Naive B cell (primary cell): ENCODE data around the gene RYR3. TPM values are rescaled to one million over a fixed set of nuclear protein-coding genes. Genes with fewer than 3 reads are reported as not detected.

Experiments
- ATAC-seq, 2 donors: fragments of 150-1000 bp; cut with Tn5 transposase; 2 replicates each; pipeline ENCODE4 v1.10.0; 2021; ENCODE audit warnings: low read depth in 2 of 2, mild to moderate bottlenecking in 2 of 2, moderate library complexity in 2 of 2
- DNase-seq: peaks from one replicate; pipeline ENCODE4 v3.0.0; 2022
- H3K27ac Mint-ChIP-seq, 6 donors: one replicate each; pipeline ENCODE4 v1.8.0; 2020 to 2022; ENCODE audit warnings: mild to moderate bottlenecking in 6 of 6, mixed read lengths in 6 of 6, moderate library complexity in 5 of 6, inconsistent platforms in 2 of 6
- H3K27me3 Mint-ChIP-seq, 3 donors: one replicate each; pipeline ENCODE4 v1.8.0; 2021 to 2022; ENCODE audit warnings: mixed read lengths in 3 of 3, mild to moderate bottlenecking in 1 of 3
- H3K36me3 Mint-ChIP-seq, 2 donors: one replicate each; pipeline ENCODE4 v1.8.0; 2020 to 2022; ENCODE audit warnings: mixed read lengths in 2 of 2, inconsistent platforms in 1 of 2, mild to moderate bottlenecking in 1 of 2
- H3K4me1 Mint-ChIP-seq, 3 donors: one replicate each; pipeline ENCODE4 v1.8.0; 2020 to 2022; ENCODE audit warnings: mixed read lengths in 3 of 3, inconsistent platforms in 1 of 3, mild to moderate bottlenecking in 1 of 3, moderate library complexity in 1 of 3
- H3K4me3 Mint-ChIP-seq, 8 donors: one replicate each; pipeline ENCODE4 v1.8.0; 2020 to 2022; ENCODE audit warnings: mild to moderate bottlenecking in 8 of 8, mixed read lengths in 8 of 8, moderate library complexity in 8 of 8, inconsistent platforms in 2 of 8
- H3K9me3 Mint-ChIP-seq, 7 donors: one replicate each; pipeline ENCODE4 v1.8.0; 2020 to 2022; ENCODE audit warnings: mixed read lengths in 7 of 7, mild to moderate bottlenecking in 5 of 7, inconsistent platforms in 2 of 7, moderate library complexity in 1 of 7
- polyA plus RNA-seq, 6 donors: library from polyadenylated mRNA; unstranded; fragments of 300-500 nt; fragmentation: Illumina TruSeq; gene quantifications; one replicate each; pipeline ENCODE4 v1.2.3, GENCODE V29; 2021; ENCODE audit warnings: low read depth in 6 of 6

The RYR3 gene
- polyA plus RNA-seq, 6 donors from 2014 or later: 0.14 to 0.86 (median 0.23) TPM

- ATAC-seq: no peak
- Mint-ChIP-seq H3K4me3 (no peak overlapping the region), H3K9me3 (no peaks in the 10 kb centered on the region), H3K27me3 (peaks cover 0 to 7% (median 0%) of the 10 kb centered on the region in 3 donors), H3K36me3 (no peaks in the 10 kb centered on the region), H3K4me1 (peaks cover 0 to 12% (median 0%) of the 10 kb centered on the region in 3 donors), H3K27ac (no peak overlapping the region)
- no peak for DNase-seq
Observed at GRCh38 chr15:33644304-33644703, 333.5 kb downstream of the RYR3 start.

DNA sequence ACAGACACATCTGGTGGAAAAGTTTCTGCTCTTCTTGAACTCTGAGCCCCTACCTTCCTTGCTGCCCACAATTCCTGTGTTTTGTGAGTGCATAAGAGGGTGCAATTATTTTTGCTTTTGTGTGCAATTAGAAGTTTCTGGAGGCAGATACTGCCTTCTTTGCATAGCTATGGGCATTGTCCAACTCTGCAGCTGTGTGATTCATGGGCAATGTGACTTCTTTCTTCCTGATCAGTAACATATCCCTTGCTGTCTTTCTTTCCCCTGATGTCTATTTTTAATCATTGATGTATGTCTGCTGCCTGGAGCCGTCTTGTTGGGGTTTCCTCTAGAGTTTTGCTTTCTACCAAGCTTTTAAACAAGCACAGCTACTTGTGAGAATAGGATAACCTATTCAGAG lies 336.0 kb downstream of the RYR3 start:
- DNase-seq: no peak
- no peak overlapping the region for H3K4me3 Mint-ChIP-seq
- no peak for ATAC-seq
- H3K27me3 Mint-ChIP-seq: peaks cover 0 to 7% (median 0%) of the 10 kb centered on the region in 3 donors
- no peak overlapping the region for H3K27ac Mint-ChIP-seq
- no peaks in the 10 kb centered on the region for H3K36me3 Mint-ChIP-seq
- no peaks in the 10 kb centered on the region for H3K9me3 Mint-ChIP-seq
- no peaks in the 10 kb centered on the region for H3K4me1 Mint-ChIP-seq

- Mint-ChIP-seq H3K4me3 (no peak overlapping the region), H3K9me3 (peaks cover 0 to 1% (median 0%) of the 10 kb centered on the region in 7 donors), H3K27ac (no peak overlapping the region), H3K36me3 (no peaks in the 10 kb centered on the region), H3K27me3 (peaks cover 0 to 7% (median 0%) of the 10 kb centered on the region in 3 donors), H3K4me1 (no peaks in the 10 kb centered on the region)
- ATAC-seq (no peak), DNase-seq (no peak)
Observed at GRCh38 chr15:33649217-33649933, 338.6 kb downstream of the RYR3 start.

DNA sequence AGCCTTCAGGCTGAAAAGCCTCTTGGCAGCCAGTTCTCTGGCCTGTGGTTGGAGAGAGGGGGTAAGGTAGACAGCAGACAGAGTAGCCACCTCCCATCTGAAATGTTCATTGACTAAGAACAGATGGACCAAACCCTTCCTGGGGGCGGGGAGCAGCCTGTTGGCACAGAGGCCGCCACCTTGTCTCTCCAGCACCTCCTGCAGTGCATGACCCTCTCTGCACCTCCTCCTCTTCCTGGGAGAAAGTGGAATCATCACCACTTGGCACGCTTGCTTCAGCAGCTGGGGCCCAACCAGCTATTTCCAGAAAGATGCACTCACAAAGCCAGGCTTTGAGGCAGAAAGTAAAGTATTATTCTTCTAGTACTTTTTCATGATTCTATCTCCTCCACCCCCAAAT lies 344.1 kb downstream of the RYR3 start:
- ATAC-seq: no peak

DNA sequence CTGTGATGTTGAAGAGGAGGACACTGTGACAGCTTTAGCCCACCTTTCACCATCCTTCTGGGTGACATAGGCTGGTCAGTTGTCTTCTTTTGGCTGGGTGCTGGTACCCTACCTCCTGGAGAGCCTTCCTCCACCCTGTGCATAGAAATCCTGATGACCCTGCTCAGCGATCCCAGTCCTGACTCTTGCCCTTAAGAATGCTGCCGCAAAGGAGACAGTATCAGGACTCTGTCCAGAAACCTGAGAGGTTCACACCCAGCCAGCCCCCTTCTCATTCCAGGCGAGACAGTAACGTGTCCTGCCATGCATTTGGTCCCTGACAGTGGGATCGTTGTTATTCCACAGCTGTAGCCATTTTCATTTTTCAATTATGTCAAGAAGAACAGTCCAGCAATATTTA lies 344.7 kb downstream of the RYR3 start:
- ATAC-seq: no peak

More for the DNA sequence above, 344.1 kb downstream of the RYR3 start:
- Mint-ChIP-seq H3K4me3 (no peak overlapping the region), H3K9me3 (peaks cover 0 to 4% (median 0%) of the 10 kb centered on the region in 7 donors), H3K36me3 (no peaks in the 10 kb centered on the region), H3K27me3 (no peaks in the 10 kb centered on the region), H3K27ac (peak overlapping the region in 1 of 6 donors; percentile 81), H3K4me1 (no peaks in the 10 kb centered on the region)
- no peak for DNase-seq

DNA sequence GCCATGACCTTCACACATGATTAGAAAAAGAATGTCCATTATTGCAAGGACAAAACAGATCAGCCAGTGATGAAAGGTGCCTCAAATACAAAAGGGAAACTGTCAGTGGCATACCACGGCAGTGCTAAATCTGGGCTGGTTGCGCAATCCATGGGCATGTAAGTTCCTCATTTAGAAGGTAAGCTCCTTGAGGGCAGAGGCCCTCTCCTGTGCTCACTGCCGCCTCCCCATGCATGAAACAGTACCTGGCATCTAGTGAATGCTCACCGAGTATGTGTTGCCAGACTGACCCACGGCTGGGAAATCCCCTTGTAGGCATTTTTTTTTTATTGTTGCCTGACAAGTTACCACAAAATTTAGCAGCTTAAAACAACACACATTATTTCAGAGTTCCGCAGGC lies 345.4 kb downstream of the RYR3 start:
- Mint-ChIP-seq H3K27ac (no peak overlapping the region), H3K9me3 (peaks cover 0 to 4% (median 0%) of the 10 kb centered on the region in 7 donors), H3K4me3 (no peak overlapping the region), H3K27me3 (no peaks in the 10 kb centered on the region), H3K4me1 (no peaks in the 10 kb centered on the region), H3K36me3 (no peaks in the 10 kb centered on the region)
- DNase-seq (no peak), ATAC-seq (no peak)

More for the DNA sequence above, 344.7 kb downstream of the RYR3 start:
- Mint-ChIP-seq H3K9me3 (peaks cover 0 to 4% (median 0%) of the 10 kb centered on the region in 7 donors), H3K27ac (no peak overlapping the region), H3K4me1 (no peaks in the 10 kb centered on the region), H3K36me3 (no peaks in the 10 kb centered on the region), H3K27me3 (no peaks in the 10 kb centered on the region), H3K4me3 (no peak overlapping the region)
- DNase-seq: no peak

DNA sequence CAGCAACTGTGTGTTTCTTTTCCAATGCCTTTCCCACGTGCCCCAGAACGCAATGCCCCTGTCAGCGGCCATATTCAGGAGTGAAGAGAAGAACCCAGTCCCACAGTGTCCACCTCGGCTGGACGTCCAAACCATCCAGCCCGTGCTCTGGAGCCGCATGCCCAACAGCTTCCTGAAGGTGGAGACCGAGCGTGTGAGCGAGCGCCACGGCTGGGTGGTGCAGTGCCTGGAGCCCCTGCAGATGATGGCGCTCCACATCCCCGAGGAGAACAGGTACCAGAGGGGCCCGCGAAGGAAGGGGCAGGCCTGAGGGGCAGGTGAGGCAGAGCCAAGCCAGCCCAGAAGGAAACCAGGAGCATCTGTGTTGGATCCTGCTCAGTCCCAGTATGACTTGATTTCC lies 349.4 kb downstream of the RYR3 start:
- no peak overlapping the region for H3K4me3 Mint-ChIP-seq
- H3K9me3 Mint-ChIP-seq: peaks cover 0 to 4% (median 0%) of the 10 kb centered on the region in 7 donors
- no peak overlapping the region for H3K27ac Mint-ChIP-seq
- DNase-seq (no peak), ATAC-seq (no peak)
- no peaks in the 10 kb centered on the region for H3K36me3 Mint-ChIP-seq
- H3K27me3 Mint-ChIP-seq: peaks cover 0 to 6% (median 2%) of the 10 kb centered on the region in 3 donors
- no peaks in the 10 kb centered on the region for H3K4me1 Mint-ChIP-seq

DNA sequence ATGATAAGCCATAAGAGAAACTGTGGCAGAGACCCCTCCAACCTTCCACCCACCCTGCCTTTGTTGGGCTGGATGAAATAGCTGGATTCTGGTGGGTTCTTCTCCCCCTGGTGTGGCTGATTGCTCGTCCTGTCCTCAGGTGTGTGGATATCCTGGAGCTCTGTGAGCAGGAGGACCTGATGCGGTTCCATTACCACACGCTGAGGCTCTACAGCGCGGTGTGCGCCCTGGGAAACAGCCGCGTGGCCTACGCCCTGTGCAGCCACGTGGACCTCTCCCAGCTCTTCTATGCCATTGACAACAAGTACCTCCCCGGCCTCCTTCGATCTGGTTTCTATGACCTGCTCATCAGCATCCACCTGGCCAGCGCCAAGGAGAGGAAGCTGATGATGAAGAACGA lies 351.2 kb downstream of the RYR3 start:
- H3K36me3 Mint-ChIP-seq: no peaks in the 10 kb centered on the region
- no peak overlapping the region for H3K4me3 Mint-ChIP-seq
- H3K9me3 Mint-ChIP-seq: peaks cover 0 to under 1% (median 0%) of the 10 kb centered on the region in 7 donors
- no peak overlapping the region for H3K27ac Mint-ChIP-seq
- no peaks in the 10 kb centered on the region for H3K4me1 Mint-ChIP-seq
- ATAC-seq (no peak), DNase-seq (no peak)
- peaks cover 0 to 6% (median 5%) of the 10 kb centered on the region in 3 donors for H3K27me3 Mint-ChIP-seq

DNA sequence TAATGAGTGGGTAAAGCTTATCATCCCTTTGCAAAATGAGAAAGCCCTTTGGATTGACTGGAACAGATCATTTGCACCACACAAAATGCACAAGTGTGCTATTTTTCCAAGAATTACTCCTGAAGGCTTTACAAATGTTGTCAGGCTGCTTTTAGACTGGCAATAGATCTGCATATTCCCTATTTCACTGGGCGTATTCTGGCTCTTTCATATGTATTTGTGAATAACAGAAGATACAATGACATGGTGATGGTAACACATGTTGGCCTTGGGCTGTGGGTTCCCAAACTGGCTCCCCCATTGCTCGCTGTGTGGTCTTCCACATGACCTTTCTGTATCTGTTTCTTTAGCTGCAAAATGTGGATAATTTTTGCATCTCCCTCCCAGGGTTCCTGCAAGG lies 354.2 kb downstream of the RYR3 start:
- Mint-ChIP-seq H3K4me1 (no peaks in the 10 kb centered on the region), H3K9me3 (no peaks in the 10 kb centered on the region), H3K27ac (peak overlapping the region in 1 of 6 donors; percentile 28), H3K27me3 (peaks cover 5 to 8% (median 6%) of the 10 kb centered on the region in 3 donors), H3K36me3 (no peaks in the 10 kb centered on the region), H3K4me3 (no peak overlapping the region)
- DNase-seq (no peak), ATAC-seq (no peak)

- peaks cover 5 to 29% (median 22%) of the 10 kb centered on the region in 3 donors for H3K27me3 Mint-ChIP-seq
- no peak for DNase-seq
Observed at GRCh38 chr15:33670567-33670966, 359.8 kb downstream of the RYR3 start.

DNA sequence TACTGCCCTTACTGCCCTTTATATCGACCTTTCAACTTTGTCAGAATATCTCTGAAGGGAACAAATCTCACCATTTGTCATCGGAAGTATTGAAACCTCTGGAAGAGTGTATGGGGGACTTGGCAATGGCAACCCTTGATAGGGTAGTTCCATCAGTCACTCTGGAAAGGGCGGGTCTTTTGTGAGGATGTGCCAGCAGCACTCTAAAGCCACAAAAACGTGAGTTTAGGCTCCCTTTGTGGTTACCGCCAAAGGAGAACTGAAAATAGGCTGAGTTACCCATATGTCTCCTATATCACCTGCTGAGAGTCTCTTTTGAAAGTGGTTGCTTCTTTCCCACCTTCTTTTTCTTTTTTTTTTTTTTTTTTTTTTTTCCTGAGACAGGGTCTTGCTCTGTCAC lies 360.7 kb downstream of the RYR3 start:
- no peak overlapping the region for H3K4me3 Mint-ChIP-seq
- no peak for ATAC-seq
- no peaks in the 10 kb centered on the region for H3K36me3 Mint-ChIP-seq
- no peak for DNase-seq
- peaks cover 13 to 38% (median 22%) of the 10 kb centered on the region in 3 donors for H3K27me3 Mint-ChIP-seq
- peaks cover 0 to 4% (median 0%) of the 10 kb centered on the region in 3 donors for H3K4me1 Mint-ChIP-seq
- H3K27ac Mint-ChIP-seq: no peak overlapping the region
- H3K9me3 Mint-ChIP-seq: peaks cover 0 to 3% (median 0%) of the 10 kb centered on the region in 7 donors

More at GRCh38 chr15:33670567-33670966, 359.8 kb downstream of the RYR3 start:
- no peak for ATAC-seq
- Mint-ChIP-seq H3K36me3 (no peaks in the 10 kb centered on the region), H3K27ac (no peak overlapping the region), H3K4me3 (no peak overlapping the region), H3K9me3 (peaks cover 0 to 1% (median 0%) of the 10 kb centered on the region in 7 donors), H3K4me1 (peaks cover 0 to 4% (median 0%) of the 10 kb centered on the region in 3 donors)

- H3K9me3 Mint-ChIP-seq: peaks cover 0 to 3% (median 0%) of the 10 kb centered on the region in 7 donors
- no peaks in the 10 kb centered on the region for H3K36me3 Mint-ChIP-seq
- H3K4me1 Mint-ChIP-seq: peaks cover 0 to 4% (median 0%) of the 10 kb centered on the region in 3 donors
- peaks cover 22 to 48% (median 30%) of the 10 kb centered on the region in 3 donors for H3K27me3 Mint-ChIP-seq
- DNase-seq (no peak), ATAC-seq (no peak)
- no peak overlapping the region for H3K4me3 Mint-ChIP-seq
- H3K27ac Mint-ChIP-seq: no peak overlapping the region
Observed at GRCh38 chr15:33675246-33675645, 364.5 kb downstream of the RYR3 start.

DNA sequence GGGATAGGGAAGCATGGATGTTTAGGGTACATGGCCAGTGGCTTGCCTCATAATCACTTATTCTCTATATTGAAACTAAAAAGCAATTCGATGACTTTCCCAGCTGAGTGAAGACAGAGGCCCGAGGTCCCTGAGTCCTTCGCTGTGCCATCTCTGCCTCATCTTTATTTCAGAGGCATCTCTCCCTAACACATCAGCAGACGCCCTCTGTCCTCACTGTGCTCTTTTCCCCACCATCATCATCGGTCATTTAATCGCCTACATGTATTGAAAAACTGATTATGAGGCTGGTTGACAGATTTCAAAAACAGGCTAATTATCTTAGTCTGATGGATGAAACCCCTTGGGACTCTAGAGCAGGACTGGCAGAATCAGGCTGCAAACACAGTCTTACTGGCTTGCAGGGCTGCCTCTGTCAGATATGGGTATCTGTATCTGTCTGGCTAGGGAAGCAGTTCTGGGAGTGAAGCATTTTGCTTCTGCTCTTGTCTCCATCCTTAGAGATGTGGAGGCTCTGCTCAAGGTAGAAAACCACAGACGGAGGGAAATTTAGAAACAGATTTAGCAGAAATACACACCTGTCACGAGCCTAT lies 366.6 kb downstream of the RYR3 start:
- Mint-ChIP-seq H3K4me3 (no peak overlapping the region), H3K4me1 (no peaks in the 10 kb centered on the region), H3K36me3 (no peaks in the 10 kb centered on the region), H3K9me3 (peaks cover 0 to 2% (median 0%) of the 10 kb centered on the region in 7 donors), H3K27me3 (peaks cover 19 to 63% (median 31%) of the 10 kb centered on the region in 3 donors), H3K27ac (no peak overlapping the region)
- ATAC-seq (no peak), DNase-seq (no peak)

GRCh38 chr15:33678176-33678575 lies 367.4 kb downstream of the RYR3 start:
- no peak overlapping the region for H3K4me3 Mint-ChIP-seq
- H3K9me3 Mint-ChIP-seq: peaks cover 0 to 3% (median 0%) of the 10 kb centered on the region in 7 donors
- H3K27ac Mint-ChIP-seq: no peak overlapping the region
- DNase-seq (no peak), ATAC-seq (no peak)
- H3K27me3 Mint-ChIP-seq: peaks cover 19 to 63% (median 40%) of the 10 kb centered on the region in 3 donors
- H3K36me3 Mint-ChIP-seq: no peaks in the 10 kb centered on the region
- H3K4me1 Mint-ChIP-seq: no peaks in the 10 kb centered on the region
